HG03571 (cell line): Measurements from ENCODE around the gene CFHR1.

Experiments
- ATAC-seq: cut with Tn5 transposase; IDR thresholded peaks from one replicate; pipeline ENCODE4 v1.9.1; 2021; ENCODE audit not compliant: unreplicated experiment

The CFHR1 gene

DNA sequence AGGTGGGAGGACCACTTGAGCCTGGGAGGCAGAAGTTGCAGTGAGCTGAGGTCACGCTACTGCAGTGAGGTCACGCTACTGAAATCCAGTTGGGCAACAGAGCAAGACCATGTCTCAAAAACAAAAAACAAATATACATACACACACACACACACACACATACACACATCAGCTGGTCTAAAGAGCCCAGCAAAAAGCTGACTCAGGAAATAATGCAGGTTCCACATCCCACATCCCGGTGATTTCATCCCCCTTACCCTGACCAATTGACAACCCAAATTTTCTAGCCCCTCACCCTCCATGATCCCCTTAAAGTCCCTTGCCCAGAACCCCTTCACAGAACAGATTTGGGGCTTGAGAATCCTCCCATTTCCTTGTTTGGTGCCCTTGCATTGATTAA is 56.4 kb downstream of the CFHR1 start:
- no peak for ATAC-seq

DNA sequence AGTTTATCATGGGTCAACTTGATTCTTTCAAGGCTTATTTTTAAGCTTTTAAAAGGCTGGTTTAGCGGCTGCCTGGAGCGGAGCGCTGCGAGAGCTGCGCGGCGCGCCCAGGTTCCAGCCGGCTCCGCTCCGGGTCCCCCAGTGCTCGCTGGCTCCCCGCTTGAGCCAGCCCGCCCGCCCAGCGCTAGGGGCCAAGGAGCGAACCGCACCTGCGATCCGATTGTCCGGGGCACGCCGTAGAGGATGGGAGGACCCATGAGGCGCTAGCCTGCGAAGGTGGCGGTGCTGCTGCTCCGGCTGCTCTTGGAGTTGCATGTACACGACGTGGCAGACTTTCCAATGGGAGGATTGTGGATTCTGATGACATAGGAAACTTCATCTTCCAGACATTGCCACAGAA is 58.4 kb downstream of the CFHR1 start:
- no peak for ATAC-seq
